ENCODE results near the gene KCNQ4.

KCNQ4 gene

GRCh38 chr1:40820911-40821693, 37.5 kb downstream of the KCNQ4 start:
- Histone ChIP-seq H3K4me3 (replicated peaks; ENCODE audit: low read depth, low read length) (no peak overlapping the region), H3K27me3 (replicated peaks; ENCODE audit: control insufficient read depth, insufficient read depth, low read length) (no peaks in the 10 kb centered on the region; the same call in 1 of the 2 replicates), H3K36me3 (ENCODE audit: control insufficient read depth, insufficient read depth, low read length) (no peaks in the 10 kb centered on the region)
- no peak for TF ChIP-seq CTCF (IDR thresholded peaks at IDR 0.05; ENCODE audit: insufficient read depth, low read length, poor library complexity, severe bottlenecking)
- no peak for DNase-seq (ENCODE audit: extremely low read depth, insufficient read length)

- no peak for TF ChIP-seq CTCF (IDR thresholded peaks at IDR 0.05; ENCODE audit: insufficient read depth, low read length, poor library complexity, severe bottlenecking)
- DNase-seq (ENCODE audit: extremely low read depth, insufficient read length) = no peak
- H3K36me3 ChIP-seq (ENCODE audit: control insufficient read depth, insufficient read depth, low read length) = no peaks in the 10 kb centered on the region
- no peaks in the 10 kb centered on the region; the same call in 1 of the 2 replicates for H3K27me3 ChIP-seq (replicated peaks; ENCODE audit: control insufficient read depth, insufficient read depth, low read length)
- H3K4me3 ChIP-seq (replicated peaks; ENCODE audit: low read depth, low read length) = no peak overlapping the region
Measured at GRCh38 chr1:40822890-40823289, 39.3 kb downstream of the KCNQ4 start.

GRCh38 chr1:40823345-40823744, 39.8 kb downstream of the KCNQ4 start:
- DNase-seq (ENCODE audit: extremely low read depth, insufficient read length) = no peak
- no peak for TF ChIP-seq CTCF (IDR thresholded peaks at IDR 0.05; ENCODE audit: insufficient read depth, low read length, poor library complexity, severe bottlenecking)
- no peak overlapping the region for H3K4me3 ChIP-seq (replicated peaks; ENCODE audit: low read depth, low read length)
- no peaks in the 10 kb centered on the region for H3K36me3 ChIP-seq (ENCODE audit: control insufficient read depth, insufficient read depth, low read length)
- H3K27me3 ChIP-seq (replicated peaks; ENCODE audit: control insufficient read depth, insufficient read depth, low read length) = no peaks in the 10 kb centered on the region

- no peak for TF ChIP-seq CTCF (IDR thresholded peaks at IDR 0.05; ENCODE audit: insufficient read depth, low read length, poor library complexity, severe bottlenecking)
- H3K4me3 ChIP-seq (replicated peaks; ENCODE audit: low read depth, low read length) = no peak overlapping the region
- no peaks in the 10 kb centered on the region for H3K36me3 ChIP-seq (ENCODE audit: control insufficient read depth, insufficient read depth, low read length)
- DNase-seq (ENCODE audit: extremely low read depth, insufficient read length) = no peak
- no peaks in the 10 kb centered on the region for H3K27me3 ChIP-seq (replicated peaks; ENCODE audit: control insufficient read depth, insufficient read depth, low read length)
Measured at GRCh38 chr1:40823983-40824382, 40.4 kb downstream of the KCNQ4 start.

DNA sequence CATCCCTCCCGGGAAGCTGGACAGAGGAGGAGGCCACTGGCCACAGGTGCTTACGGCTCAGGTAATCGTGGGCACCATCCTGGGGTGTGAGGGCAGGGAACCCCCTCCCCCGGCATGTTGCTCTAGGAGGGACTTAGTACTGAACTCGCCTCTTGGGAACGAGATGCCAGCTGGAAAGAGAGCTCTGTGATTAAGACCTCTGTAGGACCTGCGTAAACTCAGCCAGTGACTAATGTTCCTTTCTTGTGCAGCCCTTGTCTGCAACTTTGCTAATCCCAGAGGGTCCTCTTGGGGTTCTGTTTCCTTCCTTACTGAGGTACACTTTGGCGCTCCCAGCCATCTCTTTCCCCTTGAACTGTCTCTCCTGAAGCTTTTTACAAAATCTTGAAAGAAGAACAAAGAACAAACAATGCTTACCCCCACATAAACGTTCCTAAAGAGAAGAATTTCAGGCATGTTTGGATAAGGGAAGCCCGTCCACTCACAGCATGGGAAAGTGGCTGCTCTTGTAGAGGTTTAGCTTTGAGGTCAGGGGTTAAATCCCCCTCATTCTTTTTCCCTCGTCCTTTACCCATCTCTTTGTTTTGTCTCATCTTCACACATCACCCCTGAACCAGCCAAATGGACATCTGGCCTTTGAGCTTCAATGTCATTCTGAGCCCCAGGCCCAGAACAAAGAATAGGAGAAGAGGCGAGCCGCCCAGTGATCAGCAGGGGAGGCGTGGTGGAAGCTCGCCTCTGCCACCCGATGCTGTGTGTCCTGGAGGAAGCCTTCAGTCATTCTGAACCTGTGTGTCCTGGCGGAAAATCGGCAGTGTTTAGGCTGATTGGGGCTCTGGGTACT, 41.2 kb downstream of the KCNQ4 start:
- H3K27me3 ChIP-seq (replicated peaks; ENCODE audit: control insufficient read depth, insufficient read depth, low read length) = no peaks in the 10 kb centered on the region
- H3K36me3 ChIP-seq (ENCODE audit: control insufficient read depth, insufficient read depth, low read length) = no peaks in the 10 kb centered on the region
- no peak overlapping the region for H3K4me3 ChIP-seq (replicated peaks; ENCODE audit: low read depth, low read length)
- TF ChIP-seq CTCF (IDR thresholded peaks at IDR 0.05; ENCODE audit: insufficient read depth, low read length, poor library complexity, severe bottlenecking) = no peak
- DNase-seq (ENCODE audit: extremely low read depth, insufficient read length) = no peak

All from GM06990 (cell line).